MM.1S (cell line): ENCODE data around the gene ZNF786.
"Not testable (repeated sequence)": the region's sequence is repeated elsewhere in the genome, so short reads cannot be mapped to it uniquely, and the experiment has no call there.

Experiments
- EZH2 ChIP-seq: fragments of 300-600 bp; sonication (generic); optimal IDR thresholded peaks from 2 replicates; pipeline ENCODE3; 2017; ENCODE audit warnings: low read depth, mild to moderate bottlenecking, antibody characterized with exemption, low read length, mixed read lengths
- TF ChIP-seq, protein P1 (sequence below): fragments of 300-600 bp; sonication (generic); IDR thresholded peaks from 2 replicates; pipeline ENCODE4 v1.5.1; 2016; ENCODE audit warnings: antibody characterized with exemption, low read length, mixed read lengths

DNA sequence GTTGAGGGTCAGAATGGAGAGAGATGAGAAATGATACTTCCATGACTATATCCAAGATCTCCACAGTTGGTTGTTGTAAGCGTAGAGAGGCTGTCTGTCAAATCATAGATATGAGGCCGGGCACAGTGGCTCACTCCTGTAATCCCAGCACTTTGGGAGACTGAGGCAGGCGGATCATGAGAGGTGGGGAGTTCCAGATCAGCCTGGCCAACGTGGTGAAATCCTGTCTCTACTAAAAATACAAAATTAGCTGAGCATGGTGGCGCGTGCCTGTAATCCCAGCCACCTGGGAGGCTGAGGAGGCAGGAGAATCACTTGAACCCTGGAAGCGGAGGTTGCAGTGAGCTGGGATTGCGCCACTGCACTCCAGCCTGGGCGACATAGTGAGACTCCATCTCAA is 60.1 kb downstream of the ZNF786 start:
- not testable (repeated sequence) for TF ChIP-seq EZH2
- TF ChIP-seq, protein P1, sequence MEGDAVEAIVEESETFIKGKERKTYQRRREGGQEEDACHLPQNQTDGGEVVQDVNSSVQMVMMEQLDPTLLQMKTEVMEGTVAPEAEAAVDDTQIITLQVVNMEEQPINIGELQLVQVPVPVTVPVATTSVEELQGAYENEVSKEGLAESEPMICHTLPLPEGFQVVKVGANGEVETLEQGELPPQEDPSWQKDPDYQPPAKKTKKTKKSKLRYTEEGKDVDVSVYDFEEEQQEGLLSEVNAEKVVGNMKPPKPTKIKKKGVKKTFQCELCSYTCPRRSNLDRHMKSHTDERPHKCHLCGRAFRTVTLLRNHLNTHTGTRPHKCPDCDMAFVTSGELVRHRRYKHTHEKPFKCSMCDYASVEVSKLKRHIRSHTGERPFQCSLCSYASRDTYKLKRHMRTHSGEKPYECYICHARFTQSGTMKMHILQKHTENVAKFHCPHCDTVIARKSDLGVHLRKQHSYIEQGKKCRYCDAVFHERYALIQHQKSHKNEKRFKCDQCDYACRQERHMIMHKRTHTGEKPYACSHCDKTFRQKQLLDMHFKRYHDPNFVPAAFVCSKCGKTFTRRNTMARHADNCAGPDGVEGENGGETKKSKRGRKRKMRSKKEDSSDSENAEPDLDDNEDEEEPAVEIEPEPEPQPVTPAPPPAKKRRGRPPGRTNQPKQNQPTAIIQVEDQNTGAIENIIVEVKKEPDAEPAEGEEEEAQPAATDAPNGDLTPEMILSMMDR: not testable (repeated sequence)
